H1 (cell line): ENCODE results near the gene RNASE12. TPM values are rescaled to one million over a fixed set of nuclear protein-coding genes. Genes with fewer than 3 reads are reported as not detected.

Source experiments
- CHD7 ChIP-seq: fragments of 300-600 bp; sonication (generic); IDR thresholded peaks from 2 replicates; pipeline ENCODE4 v1.7.1; 2012; ENCODE audit warnings: low read length, moderate library complexity, mild to moderate bottlenecking, inconsistent platforms; ENCODE audit not compliant: insufficient replicate concordance
- polyA plus RNA-seq, 7 experiments: library from polyadenylated mRNA; depleted of rRNA in 3 of 7; stranded (reverse) in 5 of 7; unstranded in 2 of 7; fragments of >200 nt in 5 of 7; fragments of 200-250 nt in 2 of 7; gene quantifications; 1 replicate in 5 of 7; 2 replicates in 1 of 7; 4 replicates in 1 of 7; pipeline versions ENCODE4 v1.2.1 to v1.2.3, GENCODE V29; 2011 to 2013; ENCODE audit warnings: missing spikeins in 2 of 7, mixed read lengths in 2 of 7
- total RNA-seq: library from RNA; stranded (reverse); fragmentation: NEBNext Ultra II Directional; extraction: Animal tissue kit (Norgen Biotek cat#: 25700); gene quantifications from 2 replicates; pipeline ENCODE4 v1.2.1, GENCODE V29; 2021

RNASE12 gene
- total and polyA plus RNA-seq, 2 of the 8 experiments (the other 6 are each of a cell fraction or from before 2014, with no cell fraction given), result not detected

DNA sequence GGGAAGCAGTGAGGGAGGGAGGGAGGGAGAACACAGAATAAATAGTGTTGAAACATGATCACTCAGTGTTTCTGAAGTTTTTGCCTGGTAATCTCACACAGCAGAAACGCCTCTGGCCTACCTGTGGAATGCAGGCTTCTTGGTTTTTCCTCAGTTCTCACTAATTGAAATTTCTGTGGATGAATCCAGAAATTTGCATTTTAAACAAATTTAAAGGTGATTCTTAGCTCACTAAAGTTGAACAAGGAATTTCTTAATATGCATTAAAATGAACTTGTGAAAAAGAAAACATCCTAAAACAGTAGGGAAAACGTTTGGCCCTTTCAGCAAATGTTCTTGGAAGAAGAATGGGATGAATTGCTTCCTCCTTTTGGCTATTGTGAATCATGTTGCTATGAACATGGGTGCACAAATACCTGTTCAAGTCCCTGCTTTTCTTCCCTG, 31.7 kb downstream of the RNASE12 start (continued):
- TF ChIP-seq CHD7, result peak; percentile 53
